K562 (cell line): Measurements from ENCODE around the gene SLC8A2. TPM values are rescaled to one million over a fixed set of nuclear protein-coding genes. Genes with fewer than 3 reads are reported as not detected.

Source experiments
- EHMT2 ChIP-seq: fragments of 450-650 bp; IDR thresholded peaks from 2 replicates; pipeline ENCODE4 v1.6.1; 2018; ENCODE audit warnings: antibody characterized with exemption
- MAZ ChIP-seq, 2 experiments: fragments of 450-650 bp in 1 of 2; sonication (generic) in 1 of 2; formaldehyde crosslinking; IDR thresholded peaks in 1 of 2; conservative IDR thresholded peaks in 1 of 2; 2 replicates each; pipeline versions ENCODE4 v1.4.0 to v1.5.0; 2020; ENCODE audit warnings: mild to moderate bottlenecking in 1 of 2, missing genetic modification reagents in 1 of 2
- SUPT5H ChIP-seq: fragments of 450-650 bp; IDR thresholded peaks from 2 replicates; pipeline ENCODE4 v1.6.1; 2016
- TRIM28 ChIP-seq: fragments of 450-650 bp; IDR thresholded peaks from 2 replicates; pipeline ENCODE4 v1.6.1; 2017
- USF2 ChIP-seq: sonication (generic); formaldehyde crosslinking; IDR thresholded peaks from 2 replicates; pipeline ENCODE4 v1.5.0; 2020; ENCODE audit warnings: missing genetic modification reagents
- ZBTB2 ChIP-seq: fragments of 450-650 bp; IDR thresholded peaks from 2 replicates; pipeline ENCODE4 v1.6.1; 2016; ENCODE audit warnings: antibody characterized with exemption
- ZBTB7A ChIP-seq: IDR thresholded peaks from 2 replicates; pipeline ENCODE4 v1.6.1; 2011; ENCODE audit warnings: low read depth, mild to moderate bottlenecking, low read length, moderate library complexity, borderline replicate concordance; ENCODE audit not compliant: control insufficient read depth
- ZNF518B ChIP-seq: fragments of 250-450 bp; sonication (Bioruptor Pico); IDR thresholded peaks from 2 replicates; pipeline ENCODE4 v1.5.0; 2021; ENCODE audit warnings: mild to moderate bottlenecking, moderate library complexity
- ZNF764 ChIP-seq: fragments of 250-450 bp; sonication (Bioruptor Pico); IDR thresholded peaks from 2 replicates; pipeline ENCODE4 v1.4.0; 2020; ENCODE audit warnings: low read depth, mild to moderate bottlenecking, moderate library complexity
- polyA plus RNA-seq, 8 experiments: library from polyadenylated mRNA; depleted of rRNA in 4 of 8; stranded (reverse) in 5 of 8; unstranded in 3 of 8; fragments of >200 nt; fragmentation: Nextera tagmentation in 2 of 8; fragmentation: Illumina TruSeq in 1 of 8; extraction: Ambion mirVana in 2 of 8; extraction: Trizol in 1 of 8; gene quantifications; 2 replicates each; pipeline versions ENCODE4 v1.2.1 to v1.2.3, GENCODE V29; 2011 to 2014; ENCODE audit warnings: inconsistent platforms in 1 of 8, missing spikeins in 1 of 8
- total RNA-seq, 7 experiments: library from RNA; depleted of rRNA in 6 of 7; stranded (reverse); fragments of >200 nt in 6 of 7; fragmentation: Illumina TruSeq in 2 of 7; extraction: Trizol in 2 of 7; gene quantifications; 2 replicates each; pipeline versions ENCODE4 v1.2.1 to v1.2.3, GENCODE V29; 2011 to 2021; ENCODE audit warnings: low replicate concordance in 1 of 7
- TF ChIP-seq, protein P1 (sequence below): conservative IDR thresholded peaks from 2 replicates; pipeline ENCODE4 v1.6.1; 2011; ENCODE audit warnings: low read depth, mild to moderate bottlenecking, low read length; ENCODE audit not compliant: control insufficient read depth
- TF ChIP-seq, protein P2 (sequence below): IDR thresholded peaks from 3 replicates; pipeline ENCODE4 v1.6.1; 2011; ENCODE audit warnings: borderline replicate concordance, mild to moderate bottlenecking, moderate library complexity; ENCODE audit not compliant: insufficient read length; ENCODE audit errors: extremely low read depth
- TF ChIP-seq, protein P3 (sequence below): sonication (generic); formaldehyde crosslinking; IDR thresholded peaks from 2 replicates; pipeline ENCODE4 v1.8.0; 2022; ENCODE audit warnings: missing genetic modification reagents, mild to moderate bottlenecking, moderate library complexity, borderline replicate concordance
- TF ChIP-seq, protein P4 (sequence below): fragments of 450-650 bp; IDR thresholded peaks from 2 replicates; pipeline ENCODE4 v1.6.1; 2016; ENCODE audit warnings: borderline replicate concordance

SLC8A2 gene
- total and polyA plus RNA-seq, 9 of the 15 experiments (the other 6 are each of a cell fraction or from before 2014, with no cell fraction given) = 0.07 to 0.66 (median 0.24) TPM; not detected in 3

DNA sequence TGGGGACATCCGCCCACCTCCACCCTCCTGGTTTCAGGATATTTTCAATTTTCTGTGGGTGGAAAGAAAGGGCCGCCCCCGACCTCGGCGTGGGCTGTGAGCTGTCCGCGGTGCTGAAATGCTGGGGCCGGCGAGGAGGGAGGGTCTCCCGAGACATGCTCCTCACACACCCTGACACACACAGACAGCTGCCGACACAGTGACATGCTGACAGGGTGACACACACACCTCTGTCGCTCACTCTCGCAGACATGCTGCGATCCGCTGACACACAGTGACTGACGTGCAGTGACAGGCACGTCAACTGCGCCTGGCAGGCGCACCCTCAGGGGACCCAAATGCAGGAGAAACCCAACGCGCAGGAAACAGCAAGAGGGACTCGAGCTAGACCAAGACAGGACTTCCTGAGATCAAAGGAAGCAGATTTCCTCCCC, 27.3 kb downstream of the SLC8A2 start (continued):
- TF ChIP-seq, protein P1, sequence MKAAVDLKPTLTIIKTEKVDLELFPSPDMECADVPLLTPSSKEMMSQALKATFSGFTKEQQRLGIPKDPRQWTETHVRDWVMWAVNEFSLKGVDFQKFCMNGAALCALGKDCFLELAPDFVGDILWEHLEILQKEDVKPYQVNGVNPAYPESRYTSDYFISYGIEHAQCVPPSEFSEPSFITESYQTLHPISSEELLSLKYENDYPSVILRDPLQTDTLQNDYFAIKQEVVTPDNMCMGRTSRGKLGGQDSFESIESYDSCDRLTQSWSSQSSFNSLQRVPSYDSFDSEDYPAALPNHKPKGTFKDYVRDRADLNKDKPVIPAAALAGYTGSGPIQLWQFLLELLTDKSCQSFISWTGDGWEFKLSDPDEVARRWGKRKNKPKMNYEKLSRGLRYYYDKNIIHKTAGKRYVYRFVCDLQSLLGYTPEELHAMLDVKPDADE = 0 out of 2 replicates have a peak, but pooled peaks have one; percentile 16
- TF ChIP-seq, protein P2, sequence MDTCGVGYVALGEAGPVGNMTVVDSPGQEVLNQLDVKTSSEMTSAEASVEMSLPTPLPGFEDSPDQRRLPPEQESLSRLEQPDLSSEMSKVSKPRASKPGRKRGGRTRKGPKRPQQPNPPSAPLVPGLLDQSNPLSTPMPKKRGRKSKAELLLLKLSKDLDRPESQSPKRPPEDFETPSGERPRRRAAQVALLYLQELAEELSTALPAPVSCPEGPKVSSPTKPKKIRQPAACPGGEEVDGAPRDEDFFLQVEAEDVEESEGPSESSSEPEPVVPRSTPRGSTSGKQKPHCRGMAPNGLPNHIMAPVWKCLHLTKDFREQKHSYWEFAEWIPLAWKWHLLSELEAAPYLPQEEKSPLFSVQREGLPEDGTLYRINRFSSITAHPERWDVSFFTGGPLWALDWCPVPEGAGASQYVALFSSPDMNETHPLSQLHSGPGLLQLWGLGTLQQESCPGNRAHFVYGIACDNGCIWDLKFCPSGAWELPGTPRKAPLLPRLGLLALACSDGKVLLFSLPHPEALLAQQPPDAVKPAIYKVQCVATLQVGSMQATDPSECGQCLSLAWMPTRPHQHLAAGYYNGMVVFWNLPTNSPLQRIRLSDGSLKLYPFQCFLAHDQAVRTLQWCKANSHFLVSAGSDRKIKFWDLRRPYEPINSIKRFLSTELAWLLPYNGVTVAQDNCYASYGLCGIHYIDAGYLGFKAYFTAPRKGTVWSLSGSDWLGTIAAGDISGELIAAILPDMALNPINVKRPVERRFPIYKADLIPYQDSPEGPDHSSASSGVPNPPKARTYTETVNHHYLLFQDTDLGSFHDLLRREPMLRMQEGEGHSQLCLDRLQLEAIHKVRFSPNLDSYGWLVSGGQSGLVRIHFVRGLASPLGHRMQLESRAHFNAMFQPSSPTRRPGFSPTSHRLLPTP = no peak
- TF ChIP-seq MAZ (CRISPR knock-in tag; conservative IDR thresholded peaks at IDR 0.05 in 1 of 2, IDR thresholded peaks at IDR 0.05 in 1 of 2) (peak in 1 of 2 experiments; percentile 62; a peak in 1 of 4 replicates), ZNF764 (CRISPR knock-in tag) (no peak), ZNF518B (CRISPR knock-in tag) (no peak), USF2 (CRISPR knock-in tag) (peak; percentile 14; the same call in 1 of the 2 replicates), SUPT5H (no peak), EHMT2 (peak; percentile 98), ZBTB2 (no peak), ZBTB7A (peak; percentile 92), TRIM28 (peak; percentile 63; the same call in 1 of the 2 replicates)
- TF ChIP-seq, protein P3, sequence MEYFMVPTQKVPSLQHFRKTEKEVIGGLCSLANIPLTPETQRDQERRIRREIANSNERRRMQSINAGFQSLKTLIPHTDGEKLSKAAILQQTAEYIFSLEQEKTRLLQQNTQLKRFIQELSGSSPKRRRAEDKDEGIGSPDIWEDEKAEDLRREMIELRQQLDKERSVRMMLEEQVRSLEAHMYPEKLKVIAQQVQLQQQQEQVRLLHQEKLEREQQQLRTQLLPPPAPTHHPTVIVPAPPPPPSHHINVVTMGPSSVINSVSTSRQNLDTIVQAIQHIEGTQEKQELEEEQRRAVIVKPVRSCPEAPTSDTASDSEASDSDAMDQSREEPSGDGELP = peak; percentile 67; the same call in 1 of the 2 replicates
- TF ChIP-seq, protein P4, sequence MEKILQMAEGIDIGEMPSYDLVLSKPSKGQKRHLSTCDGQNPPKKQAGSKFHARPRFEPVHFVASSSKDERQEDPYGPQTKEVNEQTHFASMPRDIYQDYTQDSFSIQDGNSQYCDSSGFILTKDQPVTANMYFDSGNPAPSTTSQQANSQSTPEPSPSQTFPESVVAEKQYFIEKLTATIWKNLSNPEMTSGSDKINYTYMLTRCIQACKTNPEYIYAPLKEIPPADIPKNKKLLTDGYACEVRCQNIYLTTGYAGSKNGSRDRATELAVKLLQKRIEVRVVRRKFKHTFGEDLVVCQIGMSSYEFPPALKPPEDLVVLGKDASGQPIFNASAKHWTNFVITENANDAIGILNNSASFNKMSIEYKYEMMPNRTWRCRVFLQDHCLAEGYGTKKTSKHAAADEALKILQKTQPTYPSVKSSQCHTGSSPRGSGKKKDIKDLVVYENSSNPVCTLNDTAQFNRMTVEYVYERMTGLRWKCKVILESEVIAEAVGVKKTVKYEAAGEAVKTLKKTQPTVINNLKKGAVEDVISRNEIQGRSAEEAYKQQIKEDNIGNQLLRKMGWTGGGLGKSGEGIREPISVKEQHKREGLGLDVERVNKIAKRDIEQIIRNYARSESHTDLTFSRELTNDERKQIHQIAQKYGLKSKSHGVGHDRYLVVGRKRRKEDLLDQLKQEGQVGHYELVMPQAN = 0 out of 2 replicates have a peak, but pooled peaks have one; percentile 40
